Upper lobe of left lung (tissue), 4 donors: Measurements from ENCODE around the gene RASSF1.

Experiments used
- CTCF ChIP-seq, 6 experiments: fragments of 450-650 bp in 4 of 6; fragments of 200-600 bp in 2 of 6; sonication (generic) in 2 of 6; IDR thresholded peaks; one replicate each; pipeline ENCODE4 v1.5.1; 2016 to 2019; ENCODE audit warnings: antibody characterized with exemption in 6 of 6
- EP300 ChIP-seq, 4 donors: sonication (generic); formaldehyde crosslinking; IDR thresholded peaks; one replicate each; pipeline ENCODE4 v1.5.1; 2017; ENCODE audit warnings: antibody characterized with exemption in 4 of 4, control low read depth in 2 of 4
- POLR2A ChIP-seq, 4 donors: fragments of 450-650 bp; IDR thresholded peaks; one replicate each; pipeline ENCODE4 v1.5.1; 2016 to 2017; ENCODE audit warnings: antibody characterized with exemption in 4 of 4, mild to moderate bottlenecking in 2 of 4
- POLR2AphosphoS5 ChIP-seq, 2 donors: sonication (generic); formaldehyde crosslinking; IDR thresholded peaks; one replicate each; pipeline ENCODE4 v1.5.1; 2017; ENCODE audit warnings: antibody characterized with exemption in 2 of 2

GRCh38 chr3:50352781-50353180 lies 12.1 kb upstream of the RASSF1 start:
- TF ChIP-seq CTCF (IDR thresholded peaks at IDR 0.05), result no peak
- no peak for TF ChIP-seq POLR2A (IDR thresholded peaks at IDR 0.05)
- no peak for TF ChIP-seq EP300 (IDR thresholded peaks at IDR 0.05)
- TF ChIP-seq POLR2AphosphoS5 (IDR thresholded peaks at IDR 0.05), result no peak
